Measurements from ENCODE around the gene RBPJ.

- TF ChIP-seq CTCF (IDR thresholded peaks at IDR 0.05; ENCODE audit: poor library complexity) (no peak), EZH2phosphoT487 (IDR thresholded peaks at IDR 0.05; ENCODE audit: low read depth, severe bottlenecking, unreplicated experiment) (no peak), EZH2 (IDR thresholded peaks at IDR 0.05; ENCODE audit: borderline replicate concordance) (no peak)
These were observed 33.1 kb upstream of the RBPJ start for GRCh38 chr4:26287756-26288155.
